IMR-90 (cell line): ENCODE data around the gene FSD1. TPM values are rescaled to one million over a fixed set of nuclear protein-coding genes. Genes with fewer than 3 reads are reported as not detected.

Experiments
- ATAC-seq: fragments of 200-7000 bp; cut with Tn5 transposase; 2 replicates; pipeline ENCODE4 v1.9.1; 2020; ENCODE audit warnings: low read depth, mild to moderate bottlenecking, moderate library complexity
- BruUV-seq: library from RNA; stranded (reverse); fragments of 400-500 nt; replicated peaks from 2 replicates; lab custom pipeline; 2021; lab: Mats Ljungman, UMichigan
- CTCF ChIA-PET: fragments of 300-600 bp; formaldehyde crosslinking; extraction: SDS; loops from one replicate; lab custom pipeline; 2021; ENCODE audit warnings: antibody characterized with exemption; lab: Yijun Ruan, JAX
- POLR2A ChIA-PET: fragments of 300-600 bp; sonication (Branson Sonifier 250); formaldehyde crosslinking; loops from one replicate; lab custom pipeline; 2022; ENCODE audit warnings: antibody characterized with exemption; ENCODE audit not compliant: unreplicated experiment; lab: Charles Lee
- DNase-seq: peaks from one replicate; pipeline ENCODE4 v3.0.0; 2013
- H2AFZ ChIP-seq: replicated peaks from 2 replicates; pipeline ENCODE3; 2013; ENCODE audit warnings: low read length, mild to moderate bottlenecking; ENCODE audit not compliant: poor library complexity
- H2AK5ac ChIP-seq: 2 replicates; pipeline ENCODE4 v1.6.1; 2013; ENCODE audit warnings: low read depth, low read length, inconsistent platforms
- H2AK9ac ChIP-seq: replicated peaks from 2 replicates; pipeline ENCODE3; 2013; ENCODE audit warnings: mild to moderate bottlenecking, low read depth, low read length, moderate library complexity; ENCODE audit not compliant: poor library complexity
- H2BK120ac ChIP-seq: 2 replicates; pipeline ENCODE4 v1.6.1; 2013; ENCODE audit warnings: low read depth, low read length, inconsistent platforms
- H2BK15ac ChIP-seq: 3 replicates; pipeline ENCODE4 v1.6.1; 2013; ENCODE audit warnings: low read depth, low read length, inconsistent platforms
- H2BK20ac ChIP-seq: 2 replicates; pipeline ENCODE4 v1.6.1; 2013; ENCODE audit warnings: low read depth, mild to moderate bottlenecking, inconsistent platforms, low read length, moderate library complexity
- H2BK5ac ChIP-seq: 2 replicates; pipeline ENCODE4 v1.6.1; 2013; ENCODE audit warnings: mild to moderate bottlenecking, low read depth, low read length, inconsistent platforms; ENCODE audit not compliant: poor library complexity, severe bottlenecking
- H3K14ac ChIP-seq: replicated peaks from 2 replicates; pipeline ENCODE4 v1.6.1; 2013; ENCODE audit warnings: low read depth, low read length, inconsistent platforms
- H3K18ac ChIP-seq: 2 replicates; pipeline ENCODE4 v1.6.1; 2013; ENCODE audit warnings: low read depth, low read length, control low read depth
- H3K23ac ChIP-seq: 2 replicates; pipeline ENCODE4 v1.6.1; 2013; ENCODE audit warnings: low read depth, low read length, inconsistent platforms
- H3K27ac ChIP-seq: 2 replicates; pipeline ENCODE4 v1.5.1; 2013; ENCODE audit warnings: mild to moderate bottlenecking, control low read depth, low read length; ENCODE audit not compliant: insufficient read depth
- H3K27me3 ChIP-seq: 2 replicates; pipeline ENCODE4 v1.6.1; 2013; ENCODE audit warnings: low read length; ENCODE audit not compliant: control insufficient read depth, insufficient read depth
- H3K36me3 ChIP-seq: 2 replicates; pipeline ENCODE4 v1.6.1; 2013; ENCODE audit warnings: low read length, mixed read lengths; ENCODE audit not compliant: control insufficient read depth, insufficient read depth
- H3K4ac ChIP-seq: 2 replicates; pipeline ENCODE4 v1.6.1; 2013; ENCODE audit warnings: low read depth, low read length, inconsistent platforms
- H3K4me1 ChIP-seq: 2 replicates; pipeline ENCODE4 v1.6.1; 2013; ENCODE audit warnings: low read length, mixed read lengths; ENCODE audit not compliant: control insufficient read depth, insufficient read depth
- H3K4me2 ChIP-seq: 2 replicates; pipeline ENCODE4 v1.6.1; 2013; ENCODE audit warnings: low read depth, mild to moderate bottlenecking, control low read depth, low read length, moderate library complexity
- H3K4me3 ChIP-seq: 2 replicates; pipeline ENCODE4 v1.5.1; 2013; ENCODE audit warnings: low read depth, mild to moderate bottlenecking, control low read depth, low read length, moderate library complexity; ENCODE audit not compliant: insufficient read depth
- H3K56ac ChIP-seq: 2 replicates; pipeline ENCODE4 v1.6.1; 2013; ENCODE audit warnings: low read length, inconsistent platforms; ENCODE audit not compliant: insufficient read depth; ENCODE audit errors: extremely low read depth
- H3K79me1 ChIP-seq, 2 experiments: 2 replicates each; pipeline ENCODE4 v1.6.1; 2013; ENCODE audit warnings: low read length in 2 of 2, inconsistent platforms in 1 of 2, low read depth in 1 of 2
- H3K9ac ChIP-seq: 2 replicates; pipeline ENCODE4 v1.6.1; 2013; ENCODE audit warnings: low read depth, low read length, control low read depth
- H3K9me1 ChIP-seq: 2 replicates; pipeline ENCODE4 v1.6.1; 2013; ENCODE audit warnings: low read length, inconsistent platforms; ENCODE audit not compliant: insufficient read depth
- H3K9me3 ChIP-seq: 2 replicates; pipeline ENCODE4 v1.6.1; 2013; ENCODE audit warnings: low read length; ENCODE audit not compliant: control insufficient read depth, insufficient read depth
- H4K20me1 ChIP-seq: 2 replicates; pipeline ENCODE4 v1.6.1; 2013; ENCODE audit warnings: low read length, inconsistent platforms; ENCODE audit not compliant: insufficient read depth
- H4K5ac ChIP-seq: 2 replicates; pipeline ENCODE4 v1.6.1; 2013; ENCODE audit warnings: mild to moderate bottlenecking, low read depth, low read length, control low read depth
- H4K8ac ChIP-seq, 2 experiments: 2 replicates each; pipeline ENCODE4 v1.6.1; 2013; ENCODE audit warnings: low read depth in 2 of 2, low read length in 2 of 2, control low read depth in 1 of 2, inconsistent platforms in 1 of 2
- H4K91ac ChIP-seq: 2 replicates; pipeline ENCODE4 v1.6.1; 2013; ENCODE audit warnings: low read depth, low read length, inconsistent platforms; ENCODE audit not compliant: insufficient read depth
- BHLHE40 ChIP-seq: fragments of 150-350 bp; IDR thresholded peaks from 2 replicates; pipeline ENCODE4 v1.6.1; 2016; ENCODE audit warnings: mild to moderate bottlenecking, low read depth, low read length
- CEBPB ChIP-seq: IDR thresholded peaks from 2 replicates; pipeline ENCODE4 v1.6.1; 2012; ENCODE audit warnings: low read depth, low read length, improper control_type of control experiment
- FOS ChIP-seq: fragments of 150-350 bp; IDR thresholded peaks from 2 replicates; pipeline ENCODE4 v1.6.1; 2016; ENCODE audit warnings: low read depth, low read length
- RAD21 ChIP-seq: IDR thresholded peaks from 2 replicates; pipeline ENCODE4 v1.6.1; 2012; ENCODE audit warnings: low read length, improper control_type of control experiment
- WGBS, 2 experiments: methylation state at CpG; one replicate each; pipeline versions ENCODE4 v1.1.5 to v1.1.7; 2013; ENCODE audit warnings: missing lambda C conversion rate in 2 of 2; ENCODE audit not compliant: insufficient read length in 1 of 2; ENCODE audit errors: extremely low coverage in 2 of 2; 5-methylcytosine and 5-hydroxymethylcytosine counted together
- dilution Hi-C: fragments of 300-500 bp; cut with HindIII; formaldehyde crosslinking; loops from one replicate; pipeline ENCODE4 v1.14.3; 2018; ENCODE audit warnings: low sequenced_read_pairs; ENCODE audit not compliant: unreplicated experiment
- in situ Hi-C: fragments of 300-500 bp; cut with MboI; formaldehyde crosslinking; loops from 3 replicates; pipeline ENCODE4 v1.14.3; 2019; ENCODE audit warnings: low sequenced_read_pairs, inconsistent platforms, mixed read lengths
- intact Hi-C: fragments of 100-400 bp; cut with micrococcal nuclease; formaldehyde crosslinking; loops from 2 replicates; pipeline ENCODE4 v1.10.0; 2022
- polyA plus RNA-seq, 3 experiments: library from polyadenylated mRNA; depleted of rRNA; stranded (reverse); fragments of >200 nt; gene quantifications; 2 replicates each; pipeline ENCODE4 v1.2.3, GENCODE V29; 2012; ENCODE audit warnings: low replicate concordance in 1 of 3
- total RNA-seq: library from RNA; depleted of rRNA; stranded (reverse); fragments of >200 nt; gene quantifications from 2 replicates; pipeline ENCODE4 v1.2.3, GENCODE V29; 2012
- TF ChIP-seq, protein P1 (sequence below): fragments of 150-350 bp; IDR thresholded peaks from 2 replicates; pipeline ENCODE4 v1.6.1; 2017; ENCODE audit warnings: mild to moderate bottlenecking, antibody characterized with exemption, low read length, low read depth
- TF ChIP-seq, protein P2 (sequence below): conservative IDR thresholded peaks from 2 replicates; pipeline ENCODE4 v1.5.1; 2012; ENCODE audit warnings: mild to moderate bottlenecking, low read depth, low read length, improper control_type of control experiment

The FSD1 gene
- total and polyA plus RNA-seq, 2 of the 4 experiments (the other 2 are of a cell fraction), result 17.4 to 24.4 TPM

DNA sequence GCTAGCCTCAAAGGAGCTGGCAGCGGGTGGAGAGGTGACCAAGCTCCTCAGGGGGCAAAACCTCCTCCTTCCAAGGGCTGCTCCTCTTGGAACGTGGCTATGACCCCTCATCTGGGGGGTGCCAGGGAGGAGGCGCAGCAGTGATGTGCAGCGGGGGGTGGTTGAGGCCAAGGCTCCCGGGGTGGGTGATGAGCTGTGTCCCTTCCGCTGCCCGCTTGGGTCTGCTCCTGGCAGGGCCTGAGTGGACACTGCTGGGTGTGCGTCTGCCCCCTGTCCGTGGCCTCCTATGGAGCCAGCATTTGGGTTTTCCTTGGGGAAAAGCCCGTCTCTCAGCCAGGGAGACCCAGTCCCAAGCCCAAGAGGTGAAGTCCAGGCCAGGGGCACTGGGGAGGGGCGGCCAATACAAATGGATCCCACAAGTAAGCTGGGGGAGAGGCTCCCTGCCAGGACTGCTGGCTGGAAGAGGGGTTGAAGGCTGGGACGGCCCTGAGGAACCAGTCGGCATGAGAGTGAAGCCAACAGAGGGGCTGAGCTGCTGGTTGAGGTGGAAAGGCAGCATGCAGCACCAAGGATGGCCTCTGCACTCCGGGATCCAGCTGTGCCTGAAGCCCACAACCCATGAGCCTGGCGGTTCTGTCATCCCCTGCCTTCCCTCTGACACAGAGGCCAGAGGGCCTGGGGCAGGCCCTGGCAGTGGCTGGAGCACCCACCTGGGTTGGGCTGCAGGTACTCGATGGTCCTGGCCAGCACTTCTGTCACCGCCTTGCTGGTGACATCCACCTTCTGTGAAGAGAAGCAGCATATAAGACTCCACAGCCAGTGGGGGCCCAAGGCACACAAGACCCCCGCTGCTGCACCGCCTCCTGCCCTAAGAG lies 61.6 kb downstream of the FSD1 start:
- Histone ChIP-seq H3K79me1 (peaks cover 8 to 72% of the 10 kb centered on the region in 2 experiments), H3K9me3 (no peaks in the 10 kb centered on the region), H3K36me3 (peaks cover 49% of the 10 kb centered on the region), H3K9me1 (peaks cover 12% of the 10 kb centered on the region), H3K18ac (no peak overlapping the region), H4K20me1 (peaks cover 33% of the 10 kb centered on the region), H2AK9ac (no peak overlapping the region), H2BK15ac (no peak overlapping the region), H2BK120ac (no peak overlapping the region), H2AK5ac (no peak overlapping the region), H2BK5ac (no peak overlapping the region), H4K5ac (no peak overlapping the region), H3K23ac (no peak overlapping the region), H4K8ac (no peak overlapping the region), H3K4ac (no peak overlapping the region), H3K4me1 (peaks cover 18% of the 10 kb centered on the region), H3K27me3 (no peaks in the 10 kb centered on the region), H3K4me3 (no peak overlapping the region), H3K9ac (no peak overlapping the region), H3K14ac (no peak overlapping the region), H3K27ac (no peak overlapping the region), H3K56ac (no peak overlapping the region), H2AFZ (no peak overlapping the region), H3K4me2 (no peak overlapping the region), H2BK20ac (no peak overlapping the region), H4K91ac (no peak overlapping the region)
- in situ Hi-C loops, result no loop called here
- ATAC-seq (no peak), DNase-seq (no peak)
- dilution Hi-C loops, result no loop called here
- TF ChIP-seq FOS (no peak), BHLHE40 (no peak), CEBPB (no peak), RAD21 (no peak)
- TF ChIP-seq, protein P1, sequence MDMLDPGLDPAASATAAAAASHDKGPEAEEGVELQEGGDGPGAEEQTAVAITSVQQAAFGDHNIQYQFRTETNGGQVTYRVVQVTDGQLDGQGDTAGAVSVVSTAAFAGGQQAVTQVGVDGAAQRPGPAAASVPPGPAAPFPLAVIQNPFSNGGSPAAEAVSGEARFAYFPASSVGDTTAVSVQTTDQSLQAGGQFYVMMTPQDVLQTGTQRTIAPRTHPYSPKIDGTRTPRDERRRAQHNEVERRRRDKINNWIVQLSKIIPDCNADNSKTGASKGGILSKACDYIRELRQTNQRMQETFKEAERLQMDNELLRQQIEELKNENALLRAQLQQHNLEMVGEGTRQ, result no peak
- TF ChIP-seq, protein P2, sequence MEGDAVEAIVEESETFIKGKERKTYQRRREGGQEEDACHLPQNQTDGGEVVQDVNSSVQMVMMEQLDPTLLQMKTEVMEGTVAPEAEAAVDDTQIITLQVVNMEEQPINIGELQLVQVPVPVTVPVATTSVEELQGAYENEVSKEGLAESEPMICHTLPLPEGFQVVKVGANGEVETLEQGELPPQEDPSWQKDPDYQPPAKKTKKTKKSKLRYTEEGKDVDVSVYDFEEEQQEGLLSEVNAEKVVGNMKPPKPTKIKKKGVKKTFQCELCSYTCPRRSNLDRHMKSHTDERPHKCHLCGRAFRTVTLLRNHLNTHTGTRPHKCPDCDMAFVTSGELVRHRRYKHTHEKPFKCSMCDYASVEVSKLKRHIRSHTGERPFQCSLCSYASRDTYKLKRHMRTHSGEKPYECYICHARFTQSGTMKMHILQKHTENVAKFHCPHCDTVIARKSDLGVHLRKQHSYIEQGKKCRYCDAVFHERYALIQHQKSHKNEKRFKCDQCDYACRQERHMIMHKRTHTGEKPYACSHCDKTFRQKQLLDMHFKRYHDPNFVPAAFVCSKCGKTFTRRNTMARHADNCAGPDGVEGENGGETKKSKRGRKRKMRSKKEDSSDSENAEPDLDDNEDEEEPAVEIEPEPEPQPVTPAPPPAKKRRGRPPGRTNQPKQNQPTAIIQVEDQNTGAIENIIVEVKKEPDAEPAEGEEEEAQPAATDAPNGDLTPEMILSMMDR, result no peak
- 93% methylated on average over 11 of the region's 19 CpGs; no CpG with 5 or more reads in 1 of the 2 experiments for WGBS, 2 experiments
- no TSS peak for BruUV-seq
- ChIA-PET POLR2A (no interaction called here), CTCF (no interaction called here)
- intact Hi-C loops, result no loop called here
